Peyer's patch (tissue), 4 donors: ENCODE measurements around the gene C1GALT1C1L. TPM values are rescaled to one million over a fixed set of nuclear protein-coding genes. Genes with fewer than 3 reads are reported as not detected.

Experiments used
- DNase-seq, 3 donors: peaks; one replicate each; pipeline ENCODE4 v3.0.0-alpha.2; 2017 to 2019
- H3K27ac ChIP-seq, 4 donors: fragments of 200-600 bp; sonication (generic); one replicate each; pipeline ENCODE4 v1.5.1; 2016 to 2019
- H3K27me3 ChIP-seq, 2 donors: fragments of 200-600 bp; sonication (generic); one replicate each; pipeline ENCODE4 v1.5.1; 2019
- H3K36me3 ChIP-seq, 3 donors: fragments of 200-600 bp; sonication (generic); one replicate each; pipeline ENCODE4 v1.5.1; 2016 to 2019
- H3K4me1 ChIP-seq, 4 donors: fragments of 200-600 bp; sonication (generic); one replicate each; pipeline ENCODE4 v1.5.1; 2016 to 2019
- H3K4me3 ChIP-seq, 4 donors: fragments of 200-600 bp; sonication (generic); 1 replicate in 3 of 4; 2 replicates in 1 of 4; pipeline ENCODE4 v1.5.1; 2016 to 2019; ENCODE audit warnings: mild to moderate bottlenecking in 1 of 4
- H3K9me3 ChIP-seq, 4 donors: fragments of 200-600 bp; sonication (generic); one replicate each; pipeline ENCODE4 v1.5.1; 2016 to 2019; ENCODE audit warnings: mild to moderate bottlenecking in 1 of 4
- POLR2A ChIP-seq, 2 donors: fragments of 450-650 bp; IDR thresholded peaks; one replicate each; pipeline ENCODE4 v1.5.1; 2017; ENCODE audit warnings: antibody characterized with exemption in 2 of 2, mild to moderate bottlenecking in 2 of 2, moderate library complexity in 2 of 2
- total RNA-seq, 4 donors: library from RNA; depleted of rRNA; stranded (reverse); fragments of >200 nt; gene quantifications; one replicate each; pipeline ENCODE4 v1.1.0, GENCODE V29; 2016
- TF ChIP-seq, protein P1 (sequence below), 6 experiments: fragments of 450-650 bp in 4 of 6; fragments of 200-600 bp in 2 of 6; sonication (generic) in 1 of 6; IDR thresholded peaks; one replicate each; pipeline ENCODE4 v1.5.1; 2017 to 2019; ENCODE audit warnings: antibody characterized with exemption in 6 of 6, mild to moderate bottlenecking in 3 of 6, moderate library complexity in 1 of 6

C1GALT1C1L gene
- total RNA-seq, 4 donors from 2014 or later = not detected

DNA sequence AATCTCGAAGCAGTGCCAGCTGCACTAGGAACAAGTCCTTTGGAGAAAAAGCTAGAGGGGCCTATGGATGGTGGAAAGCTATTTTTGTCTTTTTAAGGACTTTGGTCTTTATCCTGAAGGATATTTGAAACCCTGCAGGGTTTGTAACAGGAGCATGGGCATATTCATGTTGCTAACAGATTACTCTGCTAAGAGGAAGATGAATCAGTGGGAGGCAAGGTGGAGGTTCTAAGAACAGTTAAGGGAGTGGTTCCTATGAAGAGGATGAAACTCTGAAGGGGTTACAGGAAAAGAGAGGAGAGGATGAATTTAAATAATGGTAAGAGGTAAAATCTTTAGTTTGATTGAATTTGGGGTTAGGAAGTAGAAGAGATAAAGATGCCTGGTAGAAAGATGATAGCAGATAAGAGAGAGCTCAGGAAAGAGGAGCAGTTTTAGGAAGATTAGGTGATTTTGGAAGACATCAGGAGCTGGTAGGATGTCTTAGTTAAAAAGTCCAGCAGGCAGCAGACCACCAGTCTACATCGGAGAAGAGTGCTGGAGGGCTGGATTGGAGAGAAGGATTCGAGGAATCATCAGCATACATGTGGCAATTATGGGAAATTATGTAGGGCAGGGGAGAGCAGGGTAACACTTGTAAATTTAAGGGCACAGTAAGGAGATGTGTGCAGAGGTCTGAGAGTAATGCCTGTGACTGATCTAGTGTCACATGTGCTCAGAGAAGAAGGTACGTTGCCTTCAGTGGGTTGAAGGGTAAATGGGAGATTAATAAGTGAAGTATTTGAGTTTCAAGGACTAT is 39.3 kb upstream of the C1GALT1C1L start:
- Histone ChIP-seq H3K27ac (no peak overlapping the region), H3K4me1 (no peaks in the 10 kb centered on the region), H3K9me3 (no peaks in the 10 kb centered on the region), H3K27me3 (no peaks in the 10 kb centered on the region), H3K36me3 (no peaks in the 10 kb centered on the region), H3K4me3 (no peak overlapping the region)
- no peak for TF ChIP-seq POLR2A (IDR thresholded peaks at IDR 0.05)
- TF ChIP-seq, protein P1, sequence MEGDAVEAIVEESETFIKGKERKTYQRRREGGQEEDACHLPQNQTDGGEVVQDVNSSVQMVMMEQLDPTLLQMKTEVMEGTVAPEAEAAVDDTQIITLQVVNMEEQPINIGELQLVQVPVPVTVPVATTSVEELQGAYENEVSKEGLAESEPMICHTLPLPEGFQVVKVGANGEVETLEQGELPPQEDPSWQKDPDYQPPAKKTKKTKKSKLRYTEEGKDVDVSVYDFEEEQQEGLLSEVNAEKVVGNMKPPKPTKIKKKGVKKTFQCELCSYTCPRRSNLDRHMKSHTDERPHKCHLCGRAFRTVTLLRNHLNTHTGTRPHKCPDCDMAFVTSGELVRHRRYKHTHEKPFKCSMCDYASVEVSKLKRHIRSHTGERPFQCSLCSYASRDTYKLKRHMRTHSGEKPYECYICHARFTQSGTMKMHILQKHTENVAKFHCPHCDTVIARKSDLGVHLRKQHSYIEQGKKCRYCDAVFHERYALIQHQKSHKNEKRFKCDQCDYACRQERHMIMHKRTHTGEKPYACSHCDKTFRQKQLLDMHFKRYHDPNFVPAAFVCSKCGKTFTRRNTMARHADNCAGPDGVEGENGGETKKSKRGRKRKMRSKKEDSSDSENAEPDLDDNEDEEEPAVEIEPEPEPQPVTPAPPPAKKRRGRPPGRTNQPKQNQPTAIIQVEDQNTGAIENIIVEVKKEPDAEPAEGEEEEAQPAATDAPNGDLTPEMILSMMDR (IDR thresholded peaks at IDR 0.05) = no peak
- no peak for DNase-seq

- no peaks in the 10 kb centered on the region for H3K4me1 ChIP-seq
- no peak for TF ChIP-seq POLR2A (IDR thresholded peaks at IDR 0.05)
- TF ChIP-seq, protein P1 (IDR thresholded peaks at IDR 0.05) = no peak
- DNase-seq = no peak
Measured at GRCh38 chr2:43714164-43714563, 37.9 kb upstream of the C1GALT1C1L start.

DNA sequence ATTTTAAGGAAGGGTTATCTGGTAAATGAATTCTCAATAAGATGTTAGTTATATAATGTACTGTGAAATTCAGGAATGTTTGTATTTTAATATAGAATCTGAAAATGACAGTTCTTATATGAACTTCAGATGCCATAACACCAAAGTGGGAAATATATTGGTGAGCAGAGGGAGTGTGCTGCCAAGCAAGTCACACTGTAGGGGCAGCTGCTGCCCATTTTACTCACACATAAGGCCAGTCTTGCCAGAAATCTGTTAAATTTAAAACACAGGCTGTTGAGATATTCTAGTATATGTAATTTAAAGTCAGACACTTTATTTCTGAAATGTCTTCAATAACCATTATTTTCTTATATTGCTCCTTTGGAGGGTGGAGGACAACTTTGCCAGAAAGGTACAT is 34.6 kb upstream of the C1GALT1C1L start:
- no peaks in the 10 kb centered on the region for H3K9me3 ChIP-seq
- TF ChIP-seq POLR2A (IDR thresholded peaks at IDR 0.05) = no peak
- TF ChIP-seq, protein P1 (IDR thresholded peaks at IDR 0.05) = no peak
- no peaks in the 10 kb centered on the region for H3K27me3 ChIP-seq
- no peak overlapping the region for H3K4me3 ChIP-seq
- no peak overlapping the region for H3K27ac ChIP-seq
- H3K4me1 ChIP-seq = no peaks in the 10 kb centered on the region
- no peak for DNase-seq
- no peaks in the 10 kb centered on the region for H3K36me3 ChIP-seq

More at GRCh38 chr2:43714164-43714563, 37.9 kb upstream of the C1GALT1C1L start:
- no peak overlapping the region for H3K4me3 ChIP-seq
- H3K9me3 ChIP-seq = no peaks in the 10 kb centered on the region
- no peaks in the 10 kb centered on the region for H3K27me3 ChIP-seq
- H3K27ac ChIP-seq = no peak overlapping the region
- H3K36me3 ChIP-seq = no peaks in the 10 kb centered on the region

DNA sequence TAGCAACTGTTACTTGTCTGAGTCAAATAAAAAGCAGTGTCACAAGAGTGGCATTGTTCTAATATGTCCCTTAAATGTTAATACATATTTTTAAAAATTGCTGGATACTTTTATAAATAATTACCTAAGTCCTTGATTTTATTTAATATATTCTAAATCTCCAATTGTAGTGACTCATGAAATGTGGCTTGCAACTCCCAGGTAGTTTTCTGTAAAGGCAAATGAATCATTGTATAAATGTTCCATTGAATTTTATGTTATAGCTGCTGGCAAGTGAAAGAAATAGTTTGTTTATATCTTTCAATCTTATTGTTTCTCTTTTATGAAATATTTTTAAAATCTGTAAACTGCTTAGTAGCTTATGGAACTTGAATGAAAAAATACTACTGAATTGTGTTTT is 32.7 kb upstream of the C1GALT1C1L start:
- no peaks in the 10 kb centered on the region for H3K27me3 ChIP-seq
- no peak for DNase-seq
- H3K9me3 ChIP-seq = no peaks in the 10 kb centered on the region
- H3K27ac ChIP-seq = no peak overlapping the region
- no peak for TF ChIP-seq POLR2A (IDR thresholded peaks at IDR 0.05)
- TF ChIP-seq, protein P1 (IDR thresholded peaks at IDR 0.05) = no peak
- no peak overlapping the region for H3K4me3 ChIP-seq
- H3K4me1 ChIP-seq = no peaks in the 10 kb centered on the region
- no peaks in the 10 kb centered on the region for H3K36me3 ChIP-seq

DNA sequence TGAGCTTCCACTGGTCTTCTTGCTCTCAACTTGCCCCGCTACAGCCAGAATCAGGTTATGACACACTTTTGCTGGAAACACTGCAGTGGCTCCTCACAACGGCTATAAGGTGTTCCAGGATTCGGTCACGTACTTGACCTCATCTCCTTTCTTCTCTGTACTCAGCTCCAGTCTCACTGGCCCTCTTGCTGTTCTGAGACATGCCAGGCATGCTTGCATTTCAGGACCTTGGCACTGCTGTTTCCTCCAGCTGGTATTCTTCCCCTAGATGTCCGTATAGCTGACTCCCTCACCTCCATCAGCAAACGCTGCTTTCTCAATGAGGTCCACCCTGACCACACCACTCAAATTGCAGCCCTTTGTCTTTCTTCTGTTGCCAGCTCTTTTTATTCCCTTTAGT is 31.9 kb upstream of the C1GALT1C1L start:
- H3K27me3 ChIP-seq = no peaks in the 10 kb centered on the region
- no peaks in the 10 kb centered on the region for H3K4me1 ChIP-seq
- no peak overlapping the region for H3K27ac ChIP-seq
- H3K9me3 ChIP-seq = no peaks in the 10 kb centered on the region
- no peak overlapping the region for H3K4me3 ChIP-seq
- no peak for DNase-seq
- TF ChIP-seq POLR2A (IDR thresholded peaks at IDR 0.05) = no peak
- TF ChIP-seq, protein P1 (IDR thresholded peaks at IDR 0.05) = no peak
- no peaks in the 10 kb centered on the region for H3K36me3 ChIP-seq
